NCI-H82 treated with DMSO at 0.1 percent for 48 hours (cell line): Measurements from ENCODE around the gene GRAMD4.
"Not testable (repeated sequence)": the region's sequence is repeated elsewhere in the genome, so short reads cannot be mapped to it uniquely, and the experiment has no call there.

Source experiments
- DNase-seq: peaks from one replicate; lab custom pipeline; 2025; ENCODE audit not compliant: unreplicated experiment; lab: John Stamatoyannopoulos, UW

The GRAMD4 gene

GRCh38 chr22:46635756-46636155, 15.6 kb downstream of the GRAMD4 start:
- no peak for DNase-seq

- DNase-seq = no peak
Observed at GRCh38 chr22:46636221-46637002, 16.2 kb downstream of the GRAMD4 start.

- DNase-seq = no peak
Observed at GRCh38 chr22:46637711-46638600, 17.8 kb downstream of the GRAMD4 start.

GRCh38 chr22:46638601-46639431, 18.6 kb downstream of the GRAMD4 start:
- DNase-seq = no peak

- no peak for DNase-seq
Observed at GRCh38 chr22:46639843-46640242, 19.7 kb downstream of the GRAMD4 start.

- no peak for DNase-seq
Observed at GRCh38 chr22:46640293-46641055, 20.3 kb downstream of the GRAMD4 start.

- no peak for DNase-seq
Observed at GRCh38 chr22:46641811-46642266, 21.7 kb downstream of the GRAMD4 start.

GRCh38 chr22:46642840-46643480, 22.8 kb downstream of the GRAMD4 start:
- DNase-seq = not testable (repeated sequence)

- no peak for DNase-seq
Observed at GRCh38 chr22:46646531-46647215, 26.5 kb downstream of the GRAMD4 start.

GRCh38 chr22:46648225-46648820, 28.1 kb downstream of the GRAMD4 start:
- DNase-seq = not testable (repeated sequence)

GRCh38 chr22:46649141-46650077, 29.2 kb downstream of the GRAMD4 start:
- no peak for DNase-seq

GRCh38 chr22:46650078-46650810, 30.1 kb downstream of the GRAMD4 start:
- no peak for DNase-seq

- no peak for DNase-seq
Observed at GRCh38 chr22:46651316-46651715, 31.1 kb downstream of the GRAMD4 start.

- DNase-seq = no peak
Observed at GRCh38 chr22:46652081-46652846, 32.1 kb downstream of the GRAMD4 start.

- no peak for DNase-seq
Observed at GRCh38 chr22:46652847-46653331, 32.7 kb downstream of the GRAMD4 start.

GRCh38 chr22:46653596-46653995, 33.4 kb downstream of the GRAMD4 start:
- no peak for DNase-seq
